Measurements from ENCODE around the gene CTNNA3. TPM values are rescaled to one million over a fixed set of nuclear protein-coding genes. Genes with fewer than 3 reads are reported as not detected.

CTNNA3 gene
- polyA plus RNA-seq, 1 donor from 2014 or later, result 0.14 TPM

GRCh38 chr10:66144016-66144415 is 1552.0 kb downstream of the CTNNA3 start:
- H3K79me2 ChIP-seq (replicated peaks; ENCODE audit: insufficient read depth, low read length), result no peaks in the 10 kb centered on the region
- no peaks in the 10 kb centered on the region for H3F3A ChIP-seq (ENCODE audit: insufficient read depth, low read length, poor library complexity, severe bottlenecking)
- H3K4me2 ChIP-seq (ENCODE audit: low read length), result no peak overlapping the region
- no peak overlapping the region for H2AFZ ChIP-seq (ENCODE audit: low read depth, low read length)
- H3K4me3 ChIP-seq (ENCODE audit: low read length), result no peak overlapping the region
- H3K9ac ChIP-seq (ENCODE audit: low read length), result no peak overlapping the region
- H3K9me2 ChIP-seq (ENCODE audit: insufficient read depth, low read length), result no peaks in the 10 kb centered on the region
- H3K27ac ChIP-seq (ENCODE audit: low read length), result no peak overlapping the region
- no peaks in the 10 kb centered on the region for H3K27me3 ChIP-seq (ENCODE audit: insufficient read depth, low read depth, low read length)
- no peaks in the 10 kb centered on the region for H3K36me3 ChIP-seq (ENCODE audit: insufficient read depth, low read length)
- no peak for TF ChIP-seq TAF1 (IDR thresholded peaks at IDR 0.05; ENCODE audit: low read depth)
- TF ChIP-seq POLR2AphosphoS5 (IDR thresholded peaks at IDR 0.05), result no peak
- TF ChIP-seq EZH2 (IDR thresholded peaks at IDR 0.05; ENCODE audit: borderline replicate concordance, insufficient read depth, low read length, poor library complexity, severe bottlenecking), result no peak
- no peak for TF ChIP-seq MXI1 (conservative IDR thresholded peaks at IDR 0.05; ENCODE audit: poor library complexity, severe bottlenecking)
- no peak for TF ChIP-seq EP300 (conservative IDR thresholded peaks at IDR 0.05; ENCODE audit: poor library complexity, severe bottlenecking)
- TF ChIP-seq RAD21 (conservative IDR thresholded peaks at IDR 0.05), result no peak
- no peak for TF ChIP-seq REST (IDR thresholded peaks at IDR 0.05; ENCODE audit: borderline replicate concordance)
- TF ChIP-seq CTCF (IDR thresholded peaks at IDR 0.05; ENCODE audit: poor library complexity, severe bottlenecking), result no peak
- no peak for TF ChIP-seq SMC3 (conservative IDR thresholded peaks at IDR 0.05; ENCODE audit: poor library complexity)
- H3K9me3 ChIP-seq (ENCODE audit: low read length), result no peaks in the 10 kb centered on the region
- H4K20me1 ChIP-seq (ENCODE audit: insufficient read depth), result no peaks in the 10 kb centered on the region

- no peaks in the 10 kb centered on the region for H4K20me1 ChIP-seq (ENCODE audit: insufficient read depth)
- H3K36me3 ChIP-seq (ENCODE audit: insufficient read depth, low read length), result no peaks in the 10 kb centered on the region
- H2AFZ ChIP-seq (ENCODE audit: low read depth, low read length), result no peak overlapping the region
- no peak for TF ChIP-seq MXI1 (conservative IDR thresholded peaks at IDR 0.05; ENCODE audit: poor library complexity, severe bottlenecking)
- no peaks in the 10 kb centered on the region for H3K9me3 ChIP-seq (ENCODE audit: low read length)
- H3K4me2 ChIP-seq (ENCODE audit: low read length), result no peak overlapping the region
- H3K27ac ChIP-seq (ENCODE audit: low read length), result no peak overlapping the region
- H3K27me3 ChIP-seq (ENCODE audit: insufficient read depth, low read depth, low read length), result no peaks in the 10 kb centered on the region
- H3K4me3 ChIP-seq (ENCODE audit: low read length), result no peak overlapping the region
- H3K9ac ChIP-seq (ENCODE audit: low read length), result no peak overlapping the region
- no peaks in the 10 kb centered on the region for H3K79me2 ChIP-seq (replicated peaks; ENCODE audit: insufficient read depth, low read length)
- no peaks in the 10 kb centered on the region for H3K9me2 ChIP-seq (ENCODE audit: insufficient read depth, low read length)
- H3F3A ChIP-seq (ENCODE audit: insufficient read depth, low read length, poor library complexity, severe bottlenecking), result no peaks in the 10 kb centered on the region
These were observed 1593.2 kb downstream of the CTNNA3 start for GRCh38 chr10:66102756-66103155.
